Measurements from ENCODE around the gene STARD3. TPM values are rescaled to one million over a fixed set of nuclear protein-coding genes. Genes with fewer than 3 reads are reported as not detected.

The STARD3 gene
- polyA plus RNA-seq, 1 donor from 2014 or later = 105 TPM

- Histone ChIP-seq H4K20me1 (ENCODE audit: insufficient read depth) (peaks cover 4% of the 10 kb centered on the region), H3F3A (ENCODE audit: insufficient read depth, low read length, poor library complexity, severe bottlenecking) (no peaks in the 10 kb centered on the region), H3K9me3 (ENCODE audit: low read length) (no peaks in the 10 kb centered on the region), H3K9me2 (ENCODE audit: insufficient read depth, low read length) (no peaks in the 10 kb centered on the region), H3K4me3 (ENCODE audit: low read length) (no peak overlapping the region), H3K36me3 (ENCODE audit: insufficient read depth, low read length) (no peaks in the 10 kb centered on the region), H3K79me2 (replicated peaks; ENCODE audit: insufficient read depth, low read length) (no peaks in the 10 kb centered on the region), H3K9ac (ENCODE audit: low read length) (no peak overlapping the region), H2AFZ (ENCODE audit: low read depth, low read length) (no peak overlapping the region), H3K4me2 (ENCODE audit: low read length) (no peak overlapping the region), H3K27ac (ENCODE audit: low read length) (no peak overlapping the region), H3K27me3 (ENCODE audit: insufficient read depth, low read depth, low read length) (peaks cover 100% of the 10 kb centered on the region)
- TF ChIP-seq EZH2 (IDR thresholded peaks at IDR 0.05; ENCODE audit: borderline replicate concordance, insufficient read depth, low read length, poor library complexity, severe bottlenecking) (peak; percentile 24), TAF1 (IDR thresholded peaks at IDR 0.05; ENCODE audit: low read depth) (no peak)
Measured at GRCh38 chr17:39603304-39604016, 33.5 kb upstream of the STARD3 start.

GRCh38 chr17:39604911-39605491, 31.9 kb upstream of the STARD3 start:
- Histone ChIP-seq H3K79me2 (replicated peaks; ENCODE audit: insufficient read depth, low read length) (no peaks in the 10 kb centered on the region), H3K4me2 (ENCODE audit: low read length) (no peak overlapping the region), H3F3A (ENCODE audit: insufficient read depth, low read length, poor library complexity, severe bottlenecking) (no peaks in the 10 kb centered on the region), H3K4me3 (ENCODE audit: low read length) (no peak overlapping the region), H3K27me3 (ENCODE audit: insufficient read depth, low read depth, low read length) (peaks cover 100% of the 10 kb centered on the region), H3K9me2 (ENCODE audit: insufficient read depth, low read length) (no peaks in the 10 kb centered on the region), H3K9ac (ENCODE audit: low read length) (no peak overlapping the region), H3K36me3 (ENCODE audit: insufficient read depth, low read length) (no peaks in the 10 kb centered on the region), H4K20me1 (ENCODE audit: insufficient read depth) (peaks cover 4% of the 10 kb centered on the region), H3K9me3 (ENCODE audit: low read length) (no peaks in the 10 kb centered on the region), H3K27ac (ENCODE audit: low read length) (no peak overlapping the region), H2AFZ (ENCODE audit: low read depth, low read length) (no peak overlapping the region)
- TF ChIP-seq RAD21 (conservative IDR thresholded peaks at IDR 0.05) (no peak), MXI1 (conservative IDR thresholded peaks at IDR 0.05; ENCODE audit: poor library complexity, severe bottlenecking) (no peak), EZH2 (IDR thresholded peaks at IDR 0.05; ENCODE audit: borderline replicate concordance, insufficient read depth, low read length, poor library complexity, severe bottlenecking) (no peak), REST (IDR thresholded peaks at IDR 0.05; ENCODE audit: borderline replicate concordance) (no peak), EP300 (conservative IDR thresholded peaks at IDR 0.05; ENCODE audit: poor library complexity, severe bottlenecking) (no peak), CTCF (IDR thresholded peaks at IDR 0.05; ENCODE audit: poor library complexity, severe bottlenecking) (no peak), POLR2AphosphoS5 (IDR thresholded peaks at IDR 0.05) (no peak)

Measured in neural cell (in vitro differentiated cells).